GM19395 (cell line): ENCODE results near the gene DUSP7.

Experiments
- ATAC-seq: cut with Tn5 transposase; IDR thresholded peaks from one replicate; pipeline ENCODE4 v1.9.1; 2021; ENCODE audit warnings: mild to moderate bottlenecking, moderate library complexity; ENCODE audit not compliant: unreplicated experiment

DUSP7 gene

DNA sequence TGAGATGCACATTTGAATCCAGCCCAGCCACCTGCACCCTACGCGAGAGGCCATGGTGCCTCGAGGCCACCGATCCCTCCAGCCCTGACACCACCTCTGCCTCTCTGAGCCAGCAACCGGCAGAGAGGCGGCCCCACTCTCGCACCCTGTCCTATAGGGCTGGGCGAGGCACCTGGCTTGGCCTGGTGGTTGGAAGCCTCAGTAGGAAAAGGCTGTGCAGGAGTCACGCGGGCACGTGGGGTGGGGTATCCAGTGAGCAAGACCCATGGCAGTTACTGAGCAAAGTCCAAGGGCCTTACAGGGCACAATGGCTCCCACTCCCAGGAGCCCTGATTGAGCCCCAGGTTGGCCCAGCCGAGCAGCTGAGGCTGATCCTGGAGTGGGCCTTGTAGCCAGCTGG is 12.4 kb upstream of the DUSP7 start:
- ATAC-seq = no peak

DNA sequence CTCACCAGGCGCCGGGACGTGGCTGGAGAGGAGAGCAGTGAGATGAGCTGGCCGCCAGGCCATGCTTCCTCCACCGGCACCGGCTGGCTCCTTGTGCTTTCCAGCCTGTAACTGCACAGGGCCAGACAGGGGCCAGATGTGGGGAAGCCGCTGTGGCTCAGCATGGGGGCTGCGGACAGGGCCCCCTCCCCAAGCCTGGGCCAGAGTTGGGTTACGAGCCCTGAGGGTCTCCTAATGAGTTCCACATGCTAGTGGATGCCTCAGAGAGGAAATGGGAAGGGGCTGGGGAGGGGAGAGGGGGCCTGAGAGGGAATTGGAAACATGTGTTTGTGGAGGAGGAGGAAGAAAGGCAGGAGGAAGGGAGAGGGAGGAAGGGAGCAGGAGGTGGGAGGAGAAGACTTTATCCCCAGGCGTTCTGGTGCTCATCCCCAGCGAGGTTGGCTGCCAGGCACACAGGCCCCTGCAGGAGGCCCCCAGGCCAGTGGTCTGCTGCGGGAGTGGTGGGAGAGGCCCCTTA is 11.7 kb upstream of the DUSP7 start:
- ATAC-seq = no peak

DNA sequence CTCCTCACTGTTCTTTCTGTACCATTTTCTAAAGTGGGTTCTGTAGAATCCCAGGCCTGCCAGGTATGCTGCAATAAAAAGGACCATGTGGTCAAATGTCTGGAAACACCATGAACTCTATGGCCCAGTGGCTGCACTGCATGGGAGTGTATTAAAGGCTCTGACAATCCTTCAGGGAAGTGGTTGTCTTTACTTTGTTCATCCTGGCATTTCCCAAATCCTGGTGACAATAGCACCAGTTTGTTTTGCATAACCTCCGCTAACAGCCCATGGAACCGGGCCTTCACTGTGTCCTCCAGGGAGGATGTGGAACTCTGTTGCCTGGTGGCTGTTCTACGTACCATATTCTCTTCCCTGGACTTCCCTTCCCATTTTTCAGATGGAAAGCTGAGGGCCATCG is 11.2 kb upstream of the DUSP7 start:
- no peak for ATAC-seq

DNA sequence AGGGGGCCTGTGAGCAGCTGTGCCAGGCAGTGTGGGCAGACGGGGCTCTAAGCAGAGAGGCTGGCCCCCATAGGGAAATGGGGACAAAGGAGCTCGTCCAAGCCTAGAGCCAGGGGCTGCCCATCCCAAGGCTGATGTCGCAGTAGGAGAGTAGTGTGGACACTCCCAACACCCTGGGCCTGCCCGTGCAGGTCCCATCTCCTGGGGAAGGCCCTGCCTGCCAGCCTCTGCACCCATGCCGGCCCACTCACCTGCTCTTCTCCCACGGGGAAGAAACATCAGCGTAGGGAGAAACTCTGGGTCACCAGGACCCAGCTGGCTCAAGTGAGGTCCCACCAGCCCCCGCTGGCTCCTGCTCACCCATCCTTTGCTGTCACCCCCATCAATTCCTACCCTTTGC is 10.7 kb upstream of the DUSP7 start:
- ATAC-seq = no peak

DNA sequence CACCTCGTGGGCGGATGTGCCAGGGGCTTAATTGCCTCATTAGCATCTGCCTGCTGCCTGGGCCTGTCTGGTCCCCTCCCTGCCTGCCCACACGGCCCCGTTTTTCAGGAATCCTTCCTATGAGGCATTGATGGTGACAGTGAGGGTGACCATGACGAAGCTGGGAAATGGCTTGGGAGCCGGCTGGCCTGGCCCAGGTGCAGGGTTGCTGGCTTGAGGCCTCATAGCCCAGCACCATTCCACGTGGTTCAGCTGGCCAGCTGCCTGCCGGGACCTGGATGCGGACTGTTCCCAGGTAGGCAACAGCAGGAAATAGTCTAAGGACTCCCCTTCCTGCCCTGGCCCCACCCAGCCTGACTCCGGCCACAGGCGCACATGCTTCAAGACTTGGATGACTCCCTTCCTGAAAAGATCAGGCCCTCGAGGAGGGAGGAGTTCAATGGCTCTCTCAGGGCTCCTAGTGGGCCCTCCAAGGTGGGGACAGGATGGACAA is 8.9 kb upstream of the DUSP7 start:
- ATAC-seq = no peak

DNA sequence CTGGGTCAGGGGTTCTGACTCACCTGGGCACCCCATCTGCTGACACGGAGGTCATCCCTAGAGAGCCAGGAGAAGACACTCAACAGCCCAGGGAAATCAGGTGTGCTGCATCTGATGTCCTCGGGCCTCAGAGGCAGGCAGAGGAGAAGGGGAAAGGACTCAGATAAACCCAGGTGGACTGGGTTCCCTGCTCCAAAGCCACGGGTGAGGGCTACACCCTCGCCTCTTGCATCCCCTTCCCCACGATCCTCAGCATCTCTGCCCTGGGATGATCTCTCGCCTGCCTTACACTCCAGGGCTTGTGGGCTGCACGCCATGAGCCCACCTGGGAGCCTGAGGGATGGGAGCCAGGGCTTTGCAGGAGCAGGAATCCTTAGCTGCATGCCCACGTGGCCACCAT is 8.2 kb upstream of the DUSP7 start:
- no peak for ATAC-seq

DNA sequence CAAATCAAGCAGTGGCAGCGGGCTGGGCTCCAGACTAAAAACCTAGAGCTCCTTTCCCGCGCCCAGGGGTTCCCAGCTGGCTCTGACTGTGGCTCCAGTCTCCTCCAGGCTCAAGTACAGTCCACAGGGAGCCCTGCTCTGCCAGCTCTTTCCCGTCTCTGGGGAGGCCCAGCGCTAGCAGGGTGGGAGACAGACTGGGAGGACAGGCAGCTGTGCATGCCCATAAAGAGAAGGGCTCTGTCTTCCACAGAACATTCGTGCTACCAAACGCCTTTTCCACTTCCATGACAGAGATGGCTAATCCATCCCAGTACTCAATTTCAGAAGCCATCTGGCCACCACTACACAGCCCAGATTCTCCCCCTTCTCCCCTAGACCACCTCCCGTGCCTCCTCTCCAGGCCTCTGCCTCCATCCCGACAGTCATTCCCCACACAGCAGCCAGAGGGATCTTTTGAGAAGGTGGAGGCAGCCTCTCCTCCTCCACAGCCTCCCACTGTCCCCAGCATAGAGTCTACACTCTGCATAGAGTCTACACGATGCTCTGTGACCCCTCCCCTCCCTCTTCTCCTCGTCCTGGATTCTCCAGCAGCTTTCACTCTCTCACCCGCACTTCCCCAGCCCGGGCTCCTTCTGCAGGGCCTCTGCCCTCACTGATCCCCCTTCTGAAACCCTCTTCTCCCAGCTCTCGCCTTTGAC is 6.8 kb upstream of the DUSP7 start:
- no peak for ATAC-seq

DNA sequence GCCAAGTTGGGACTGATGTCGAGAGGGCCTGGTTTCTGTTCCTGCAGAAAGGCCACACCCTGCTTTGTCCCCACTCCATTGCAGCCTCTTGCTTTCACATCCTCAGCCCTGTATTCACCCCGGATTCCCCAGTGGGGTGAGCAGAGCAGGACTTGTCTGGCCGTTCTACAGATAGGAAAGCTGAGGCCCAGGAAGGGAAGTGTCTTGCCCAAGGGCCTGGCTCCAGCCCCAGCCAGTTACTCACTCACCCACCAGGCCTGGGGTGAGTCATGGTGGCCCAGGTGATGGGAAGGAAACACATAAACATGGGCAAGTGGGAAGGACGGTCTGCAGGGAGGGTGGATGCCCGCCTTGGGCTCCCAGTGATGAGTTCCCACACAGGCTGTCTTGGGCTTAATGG is 6.1 kb upstream of the DUSP7 start:
- peak; percentile 53 for ATAC-seq

DNA sequence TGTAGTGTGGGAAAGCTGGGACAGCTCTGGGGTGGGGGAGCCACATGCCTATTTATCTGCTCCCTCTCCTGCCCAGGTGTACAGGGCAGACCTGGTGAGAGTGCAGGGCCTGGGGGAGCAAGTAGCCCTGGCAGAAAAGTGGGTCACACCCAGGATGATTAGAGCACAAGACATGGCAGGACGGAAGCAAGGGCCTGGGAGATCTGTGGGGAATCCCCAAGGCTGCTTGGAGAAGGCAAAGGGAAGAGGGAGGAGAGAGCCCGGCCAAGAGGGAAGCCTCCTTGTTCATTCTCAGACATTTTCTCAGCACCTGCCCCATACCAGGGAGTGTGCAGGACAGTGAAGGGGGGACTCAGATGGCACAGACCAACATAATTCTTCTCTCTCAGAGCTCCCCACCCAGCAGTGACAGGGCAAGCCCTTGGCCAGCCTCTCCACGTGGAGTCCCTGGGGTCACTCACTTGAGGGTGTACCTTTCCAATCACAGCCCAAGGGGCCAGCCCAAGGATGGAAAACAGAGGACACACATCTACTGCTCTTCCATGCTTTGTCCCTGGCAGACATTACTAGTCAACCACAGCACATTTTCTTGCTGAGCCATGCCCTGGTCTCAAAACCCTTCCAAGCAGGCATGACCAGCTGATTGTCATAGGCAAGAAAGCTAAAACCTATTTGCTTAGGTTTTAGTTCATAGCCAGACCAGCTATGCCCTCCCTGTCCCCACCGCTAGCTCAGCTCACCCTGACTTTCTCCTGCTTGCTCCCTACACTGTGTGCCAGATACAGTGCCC is 4.9 kb upstream of the DUSP7 start:
- no peak for ATAC-seq

DNA sequence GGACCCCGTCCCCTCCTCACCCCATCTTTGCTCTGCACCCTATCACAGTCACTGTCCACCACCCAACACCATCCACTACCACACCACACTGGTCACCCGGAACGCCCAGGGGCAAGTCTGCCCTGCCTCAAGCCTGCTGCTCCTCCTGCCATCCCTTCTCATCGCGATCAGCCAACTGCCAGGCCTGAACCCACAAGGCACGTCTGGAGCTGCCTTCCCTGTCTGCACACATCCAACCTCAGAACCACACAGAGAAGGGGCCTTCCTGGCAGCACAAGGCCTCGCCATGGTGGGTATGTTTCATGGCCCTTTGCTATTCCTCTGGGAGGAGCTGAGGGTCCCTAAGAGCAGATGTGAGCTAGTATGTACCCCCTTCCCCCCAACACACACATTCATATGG is 3.4 kb upstream of the DUSP7 start:
- ATAC-seq = no peak

DNA sequence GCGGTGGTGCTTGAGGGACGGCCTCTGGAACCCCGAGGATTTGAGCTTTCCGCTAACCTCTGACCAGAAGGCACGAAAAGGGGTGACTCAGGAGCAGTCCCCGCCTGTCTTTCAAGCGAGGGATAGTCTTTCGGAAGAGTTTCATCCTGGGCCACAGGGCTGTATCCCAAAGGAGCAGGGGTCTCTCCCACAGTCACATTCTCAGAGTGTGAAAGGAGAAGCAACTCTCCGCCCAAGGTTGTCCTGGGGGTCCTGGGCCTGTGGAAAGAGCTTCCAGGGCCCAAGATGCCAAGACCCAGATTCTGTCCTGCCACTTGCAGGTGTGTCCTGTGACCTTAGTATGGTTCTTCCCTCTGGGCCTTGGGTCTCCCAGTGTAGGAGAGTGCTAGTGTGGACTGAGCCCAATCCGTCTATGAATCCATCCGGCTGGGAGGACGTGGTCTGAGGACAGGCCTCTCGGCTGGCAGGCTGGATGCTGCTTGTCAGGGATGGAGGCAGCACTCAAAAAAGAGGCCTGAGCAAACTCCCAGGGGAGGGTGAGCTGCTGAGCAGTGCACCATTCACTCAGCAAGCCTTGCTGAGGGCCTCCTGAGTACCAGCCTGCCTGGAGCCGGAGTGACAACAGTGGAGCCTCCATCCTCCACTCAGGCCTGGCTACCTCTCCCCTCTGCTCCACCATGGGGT is 1.6 kb upstream of the DUSP7 start:
- ATAC-seq = no peak

DNA sequence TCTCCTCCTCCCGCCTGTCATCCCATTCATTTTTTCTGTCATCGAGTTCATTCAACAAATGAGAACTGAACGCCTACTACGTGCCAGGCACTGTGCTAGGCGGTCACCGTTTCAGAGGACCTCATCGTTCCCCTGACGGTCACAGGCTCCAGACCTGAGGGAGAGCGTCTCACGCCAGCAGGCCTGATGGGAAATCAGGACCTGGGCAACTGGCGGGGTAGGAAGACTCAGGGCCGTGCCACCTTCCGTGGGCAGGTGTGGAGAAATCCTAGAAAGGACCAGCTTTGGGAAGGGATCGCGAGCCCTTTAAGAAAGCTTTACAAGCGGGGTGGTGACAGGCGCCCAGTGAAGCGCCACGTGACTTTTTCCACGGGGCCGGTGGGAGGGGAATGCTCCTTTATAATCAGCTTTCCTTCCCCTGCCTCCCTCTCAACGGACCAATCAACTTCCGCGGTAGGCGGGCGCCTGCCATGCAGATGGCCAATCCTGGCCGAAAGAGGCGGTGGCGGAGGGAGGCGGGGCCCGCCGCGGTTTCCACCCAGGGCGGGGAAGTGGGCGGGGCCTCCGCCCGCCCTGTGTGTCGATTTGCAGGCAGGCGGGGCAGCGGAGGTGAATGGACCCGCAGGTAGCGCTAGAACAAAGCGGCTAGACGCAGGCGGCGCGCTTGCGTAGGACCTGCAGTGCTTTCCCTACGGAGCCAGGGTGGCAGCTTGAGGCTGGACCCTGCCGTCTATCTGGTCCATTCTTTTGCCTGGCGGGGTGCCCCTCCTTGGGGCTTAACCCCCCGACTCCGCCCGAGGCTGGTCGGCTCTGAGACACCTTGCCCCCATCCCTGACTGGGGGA is 819 bp upstream of the DUSP7 start:
- ATAC-seq = peak; percentile 78

DNA sequence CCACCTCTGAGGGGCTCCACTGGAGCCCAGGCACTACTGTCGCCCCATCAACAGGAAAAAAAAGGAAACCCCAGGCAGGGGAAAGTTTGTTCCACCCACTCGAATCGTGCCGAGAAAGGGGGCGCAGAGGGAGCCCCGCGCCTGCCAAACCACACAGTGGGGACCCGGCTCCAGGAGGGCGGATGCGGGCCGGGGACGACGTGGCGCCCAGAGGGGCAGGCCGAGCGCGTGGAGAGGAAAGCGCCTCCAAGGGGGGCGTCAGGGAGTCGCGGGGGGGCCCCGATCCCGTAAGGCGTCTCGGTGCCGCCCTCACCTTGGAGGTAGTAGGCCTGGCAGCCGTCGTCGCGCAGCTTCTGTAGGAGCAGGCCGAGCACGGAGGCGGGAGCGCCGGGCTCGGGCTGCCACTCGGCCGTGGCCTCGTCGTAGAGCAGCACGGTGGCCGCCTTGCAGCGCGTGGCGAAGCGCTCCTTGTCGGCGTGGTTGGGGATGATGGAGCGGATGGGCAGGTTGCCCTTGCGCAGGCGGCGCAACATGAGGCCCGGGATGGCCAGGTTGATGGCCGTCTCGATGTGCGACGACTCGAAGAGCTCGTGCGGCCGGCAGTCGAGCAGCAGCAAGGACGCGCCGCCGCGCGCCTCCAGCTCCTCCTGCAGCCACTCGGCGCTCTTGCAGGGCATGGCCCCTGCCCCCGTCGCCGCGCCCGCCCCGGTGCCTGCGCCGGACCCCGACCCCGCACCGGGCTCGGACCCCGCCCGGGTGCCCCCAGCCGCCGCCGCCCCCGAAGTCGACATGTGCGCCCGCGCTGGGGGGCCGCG is 627 bp downstream of the DUSP7 start:
- peak; percentile 13 for ATAC-seq

DNA sequence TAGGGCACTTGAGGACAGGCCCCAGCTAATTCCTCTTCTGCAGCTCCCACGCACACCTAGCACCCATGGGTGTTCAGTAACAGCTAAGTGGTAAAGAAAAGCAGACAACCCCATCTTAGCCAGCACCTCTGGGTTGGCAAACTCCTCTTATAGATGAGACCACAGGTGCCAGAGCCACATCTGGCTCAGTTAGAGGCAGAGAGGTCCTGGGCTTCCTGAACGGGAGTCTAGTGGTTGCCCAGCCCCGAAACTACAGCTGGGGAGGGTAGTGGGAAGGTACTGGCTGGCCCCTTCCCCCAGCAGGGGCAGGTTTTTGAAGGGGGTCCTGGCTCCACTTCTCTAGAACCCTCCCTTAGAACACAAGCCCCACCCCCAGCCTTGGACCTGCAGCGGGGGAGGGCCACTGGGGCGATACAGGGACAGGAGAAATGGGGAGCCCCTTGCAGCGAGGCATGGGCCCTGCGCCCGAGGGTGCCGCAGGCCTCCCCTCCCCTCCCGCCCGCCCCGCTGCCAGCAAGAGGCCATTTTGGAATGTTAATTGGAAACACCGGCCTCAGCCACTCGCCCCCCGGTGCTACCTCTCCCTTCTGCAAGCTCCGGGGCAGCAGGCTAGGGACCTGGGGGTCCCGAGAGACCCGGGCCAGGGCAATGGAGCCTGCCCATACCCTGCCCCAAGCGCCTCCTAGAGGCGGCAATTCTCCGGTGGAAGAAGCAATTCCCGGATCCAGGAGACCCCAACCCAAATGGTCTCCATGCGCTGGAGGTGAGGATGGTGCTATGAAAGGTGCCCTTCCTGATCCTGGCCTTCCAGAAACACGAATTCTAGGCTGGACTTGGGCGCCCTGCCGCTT is 1.5 kb downstream of the DUSP7 start:
- no peak for ATAC-seq

DNA sequence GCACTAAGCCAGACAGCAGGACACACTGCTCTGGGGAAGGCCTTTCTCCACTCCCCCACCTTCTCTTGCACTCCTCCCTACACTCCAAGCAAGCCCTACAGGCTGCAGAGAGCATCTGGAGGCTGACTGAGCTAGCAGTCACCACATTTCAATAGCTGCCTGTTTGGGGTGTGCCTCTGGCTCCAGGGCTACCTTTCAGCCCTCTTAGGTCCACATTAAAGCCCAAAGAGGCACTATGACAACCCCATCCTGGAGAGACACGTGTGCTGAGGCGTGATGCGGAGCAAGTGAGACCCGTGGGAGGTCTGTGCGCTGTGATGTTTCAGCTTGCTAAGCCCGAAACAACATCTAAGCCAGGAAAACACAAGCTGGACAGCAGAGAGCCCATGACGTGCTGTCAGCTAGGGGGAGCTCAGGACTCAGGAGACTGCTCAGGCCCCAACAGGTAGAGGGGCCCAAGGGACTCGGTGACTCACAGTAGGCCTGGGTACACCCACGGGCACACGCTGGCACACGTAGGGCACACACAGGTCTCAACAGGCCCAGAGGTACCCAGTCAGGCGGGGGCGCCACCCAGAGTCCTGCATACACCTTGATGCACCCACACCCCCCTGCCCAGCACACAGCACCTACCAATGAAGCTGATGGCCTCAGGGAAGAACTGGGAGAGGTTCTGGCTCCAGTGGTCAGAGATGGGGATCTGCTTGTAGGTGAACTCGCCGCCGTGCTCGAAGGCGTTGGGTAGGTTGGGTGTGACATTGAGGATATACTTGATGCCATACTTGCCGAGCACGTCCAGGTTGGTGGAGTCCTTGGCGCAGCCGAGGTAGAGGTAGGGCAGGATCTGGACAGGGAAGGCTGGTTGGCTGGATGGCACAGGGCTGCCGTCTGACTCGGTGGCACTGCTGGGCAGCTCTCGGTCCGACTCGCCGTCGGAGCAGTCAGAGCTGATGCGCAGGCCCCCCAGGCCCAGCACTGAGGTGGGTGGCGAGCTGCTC is 2.8 kb downstream of the DUSP7 start:
- no peak for ATAC-seq

DNA sequence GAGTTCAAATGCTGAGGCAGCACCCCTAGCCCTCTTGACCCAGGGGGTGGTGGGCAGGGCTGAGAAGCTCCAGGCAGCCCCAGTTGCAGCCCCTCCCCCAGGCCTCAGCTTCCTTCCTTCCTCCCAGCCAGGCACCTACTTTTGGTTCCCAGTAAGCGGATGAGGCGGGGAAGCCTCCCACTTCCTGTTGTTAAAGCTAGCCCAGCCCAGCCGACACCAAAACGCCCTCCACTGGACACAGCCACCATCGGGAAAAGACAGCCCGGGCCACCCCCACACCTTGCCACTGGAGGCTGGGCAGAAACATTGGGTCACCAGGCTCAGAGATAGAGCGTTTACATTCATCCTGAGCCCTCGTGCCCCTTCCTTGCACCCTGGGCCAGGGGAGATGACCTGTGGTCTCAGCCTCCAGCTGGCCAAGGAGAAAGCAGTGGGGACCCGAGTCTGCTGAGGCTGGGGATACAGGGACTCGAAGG is 3.5 kb downstream of the DUSP7 start:
- no peak for ATAC-seq

DNA sequence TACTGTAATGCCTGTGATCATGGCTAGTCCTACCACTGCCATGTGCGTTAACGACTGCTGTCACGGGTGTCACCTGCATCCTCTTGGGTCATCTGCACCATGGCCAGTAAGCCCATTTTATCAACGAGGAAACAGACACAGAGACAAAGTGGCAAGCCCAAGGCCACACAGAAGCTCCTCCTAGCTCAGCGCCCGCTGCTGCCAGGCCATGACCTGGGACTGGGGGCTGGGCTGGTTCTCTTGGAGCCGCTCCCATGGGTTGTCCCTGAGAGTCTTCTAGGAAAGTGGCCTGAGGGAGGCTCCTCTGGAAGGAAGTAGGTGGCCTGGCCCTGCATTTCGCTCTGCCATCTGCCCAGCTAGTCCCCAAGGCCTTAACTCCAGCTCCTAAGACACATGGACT is 4.9 kb downstream of the DUSP7 start:
- no peak for ATAC-seq

DNA sequence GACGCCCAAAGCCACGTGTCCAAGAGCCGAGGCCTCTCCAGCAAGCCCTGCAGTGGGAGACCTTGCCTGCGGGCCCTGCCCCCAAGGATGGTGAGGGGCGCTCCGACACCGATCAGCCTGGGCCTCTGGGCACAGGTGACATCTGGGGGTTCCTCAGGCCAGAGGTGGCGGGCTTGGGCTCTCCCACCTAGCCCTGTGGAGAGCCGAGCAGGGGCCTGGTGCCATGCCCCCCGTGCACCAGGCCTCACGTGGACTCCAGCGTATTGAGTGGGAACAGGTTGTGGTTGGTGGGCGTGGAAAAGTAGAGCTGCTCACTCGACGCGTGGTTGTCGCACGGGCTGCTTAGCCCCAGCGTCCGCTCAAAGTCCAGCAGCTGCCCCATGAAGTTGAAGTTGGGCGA is 5.8 kb downstream of the DUSP7 start:
- no peak for ATAC-seq
